Measurements from ENCODE around the gene NAGA.
A peak's percentile ranks its signal among the peaks of the same experiment; 100 is the strongest.
"Not testable (repeated sequence)": the region's sequence is repeated elsewhere in the genome, so short reads cannot be mapped to it uniquely, and the experiment has no call there.

Gene NAGA

DNA sequence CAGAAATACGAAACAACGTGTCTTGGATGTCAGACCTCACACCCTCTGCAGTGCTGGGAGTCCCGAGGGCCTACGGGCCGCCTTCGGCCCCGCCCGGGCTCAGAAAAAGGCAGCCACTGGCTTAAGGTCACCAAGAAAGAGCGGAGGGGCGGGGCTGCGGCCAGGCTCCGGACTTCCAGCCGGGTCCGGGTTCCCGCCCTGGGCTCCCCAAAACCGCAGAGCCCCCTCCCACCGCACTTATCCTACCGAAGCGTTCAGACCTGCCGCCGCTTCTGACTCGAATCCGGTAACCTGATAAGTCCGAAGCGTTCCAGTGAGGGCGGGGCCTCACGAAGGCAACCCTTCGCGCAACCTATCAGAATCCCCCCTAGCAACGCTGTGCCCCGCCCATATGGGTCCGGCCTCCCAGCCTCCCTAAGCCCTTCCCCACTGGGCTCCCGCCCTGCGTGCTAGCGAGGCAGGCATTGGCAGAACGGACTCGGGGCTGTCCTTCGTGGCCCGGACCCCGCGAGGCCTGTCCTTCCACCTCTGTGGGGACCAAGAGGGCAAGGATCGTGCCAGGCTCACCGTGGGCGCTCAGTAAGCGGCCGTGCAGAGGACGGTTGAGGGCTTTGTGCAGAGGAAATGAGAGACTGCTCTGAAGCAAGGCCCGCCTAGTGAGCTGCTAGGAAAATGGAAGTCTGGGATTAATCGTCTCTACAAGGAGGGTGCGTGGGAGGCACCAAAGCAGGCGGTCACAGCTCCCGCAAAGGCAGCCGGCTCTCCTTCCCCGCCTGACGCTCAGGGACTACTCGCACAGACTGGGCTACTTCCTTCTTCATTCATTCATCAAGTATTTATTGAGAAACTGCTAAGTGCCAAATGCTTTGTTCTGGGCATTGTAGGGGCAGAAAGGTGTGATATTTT lies at the start of gene NAGA:
Gene NAGA, minus strand, starts transcription at position 296 of the 906 bp plus-strand sequence. CDS start 515 bp downstream, outside the sequence.
- DNase-seq (ENCODE audit: low read depth, low spot score), result peak; percentile 86

DNA sequence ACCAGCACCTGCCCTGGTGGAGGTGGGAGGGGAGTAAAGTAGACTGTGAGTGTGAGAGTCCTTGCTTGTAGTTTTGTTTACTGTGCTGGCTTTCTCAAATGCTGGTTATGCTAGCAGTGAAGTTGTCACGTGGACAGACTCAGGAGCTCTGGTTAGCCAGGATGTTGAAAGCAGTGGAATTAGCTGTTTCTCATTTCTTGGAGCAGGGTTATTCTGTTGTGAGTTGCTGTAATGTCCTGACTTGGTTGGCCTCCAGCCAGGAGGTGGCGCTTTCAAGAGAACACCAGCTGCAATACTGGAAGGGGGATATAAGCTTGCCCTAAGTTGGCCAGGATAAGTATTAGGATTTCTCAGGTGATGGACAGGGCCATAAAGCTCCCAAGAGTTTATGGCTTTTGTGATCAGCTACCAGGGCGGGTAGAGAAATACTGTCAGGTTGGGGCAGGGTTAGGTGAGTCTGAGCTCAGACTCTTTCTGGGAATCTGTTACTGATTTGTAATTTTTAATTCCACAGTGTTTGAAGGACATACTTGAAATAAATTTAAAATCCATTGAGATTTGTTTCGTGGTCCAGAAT lies 46.3 kb upstream of the NAGA start:
- DNase-seq (ENCODE audit: low read depth, low spot score), result no peak

DNA sequence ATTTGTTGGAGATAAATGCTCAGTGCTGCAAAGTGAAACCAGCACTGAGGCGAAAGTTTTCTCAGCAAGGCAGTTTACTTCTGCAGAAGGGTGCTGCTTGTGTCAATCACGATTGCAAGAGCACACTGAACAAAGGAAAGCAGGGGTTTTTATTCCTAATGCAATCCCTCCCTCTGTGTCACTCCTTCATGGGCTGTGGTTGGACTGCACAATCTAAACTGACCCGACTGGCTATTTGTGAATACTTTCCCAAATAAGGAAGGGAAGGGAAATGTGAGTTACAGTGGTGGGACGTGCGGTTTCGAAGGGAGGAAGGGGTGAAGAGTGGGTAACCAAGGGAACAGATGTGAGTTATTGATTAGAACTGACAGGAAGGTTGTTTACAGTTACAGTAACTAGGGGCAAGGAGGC lies 44.8 kb upstream of the NAGA start:
- not testable (repeated sequence) for DNase-seq (ENCODE audit: low read depth, low spot score)

DNA sequence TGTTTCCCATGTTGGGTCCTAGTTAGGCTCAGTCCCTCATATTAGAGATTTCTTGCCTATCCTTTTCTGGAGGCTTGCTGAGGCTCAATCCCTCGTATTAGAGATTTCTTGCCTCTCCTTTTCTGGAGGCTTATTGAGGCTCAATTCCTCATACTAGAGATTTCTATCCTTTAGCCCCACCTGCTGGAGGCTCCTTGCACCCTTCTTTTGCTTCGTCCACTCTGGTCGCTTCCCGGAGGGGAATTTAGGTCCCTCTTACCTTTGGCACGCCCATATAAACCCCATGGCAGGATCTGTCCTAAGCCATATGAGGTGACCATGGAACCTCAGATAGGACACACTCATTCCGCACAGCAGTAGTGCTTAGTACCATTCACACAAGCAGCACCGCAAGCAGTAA lies 44.1 kb upstream of the NAGA start:
- no peak for DNase-seq (ENCODE audit: low read depth, low spot score)

DNA sequence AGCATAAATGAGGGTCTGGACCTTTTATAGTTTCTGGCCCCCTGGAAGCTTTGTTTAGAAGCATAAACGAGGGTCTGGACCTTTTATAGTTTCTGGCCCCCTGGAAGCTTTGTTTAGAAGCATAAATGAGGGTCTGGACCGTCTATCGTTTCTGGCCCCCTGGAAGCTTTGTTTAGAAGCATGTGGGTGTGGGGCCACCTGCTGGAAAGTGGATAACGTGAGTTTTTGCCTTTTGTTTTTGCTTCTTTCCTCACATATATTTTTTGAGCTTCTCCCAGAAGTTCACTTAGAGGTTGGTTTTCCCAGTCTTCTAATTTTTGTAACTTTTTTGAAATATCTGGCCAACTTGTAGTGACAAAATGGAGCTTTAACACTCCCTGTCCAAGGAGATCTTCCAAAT lies 42.2 kb upstream of the NAGA start:
- DNase-seq (ENCODE audit: low read depth, low spot score), result not testable (repeated sequence)

DNA sequence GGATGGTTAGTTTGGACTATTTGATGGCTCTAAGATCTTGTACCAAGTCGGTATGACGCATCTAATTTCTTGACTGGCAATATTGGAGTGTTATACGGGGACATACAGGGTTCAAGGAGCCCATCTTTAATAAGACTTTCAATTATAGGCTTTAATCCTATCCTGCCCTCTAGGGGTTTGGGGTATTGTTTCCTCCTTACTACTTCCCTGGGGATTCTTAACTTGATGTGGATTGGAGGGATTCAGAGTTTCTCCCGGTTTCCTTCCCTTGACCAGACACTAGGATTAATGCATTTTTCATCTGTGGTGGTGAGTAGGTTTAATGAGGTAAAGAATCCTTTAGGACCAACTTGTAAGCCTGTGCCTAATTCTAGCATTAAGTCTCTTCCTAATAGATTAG lies 41.2 kb upstream of the NAGA start:
- DNase-seq (ENCODE audit: low read depth, low spot score), result no peak

DNA sequence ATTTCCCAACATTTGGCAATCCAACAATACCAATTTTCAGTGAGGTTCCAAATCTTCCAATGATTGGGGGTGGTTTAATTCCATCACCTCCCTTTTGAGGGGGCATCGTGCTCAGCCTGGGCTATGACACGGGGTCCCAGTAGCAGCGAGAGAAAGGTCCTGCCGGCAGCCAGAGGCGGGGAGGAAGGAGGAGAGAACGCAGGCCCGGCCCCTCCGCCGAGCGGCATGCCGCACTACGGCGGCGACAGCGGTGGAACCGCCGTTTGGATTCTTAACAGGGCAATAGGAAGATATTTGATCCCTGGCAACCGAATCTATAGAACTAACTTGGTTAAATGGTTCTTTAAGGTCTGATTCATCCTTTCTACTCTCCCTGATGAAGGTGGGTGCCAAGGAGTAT lies 38.2 kb upstream of the NAGA start:
- DNase-seq (ENCODE audit: low read depth, low spot score), result no peak

DNA sequence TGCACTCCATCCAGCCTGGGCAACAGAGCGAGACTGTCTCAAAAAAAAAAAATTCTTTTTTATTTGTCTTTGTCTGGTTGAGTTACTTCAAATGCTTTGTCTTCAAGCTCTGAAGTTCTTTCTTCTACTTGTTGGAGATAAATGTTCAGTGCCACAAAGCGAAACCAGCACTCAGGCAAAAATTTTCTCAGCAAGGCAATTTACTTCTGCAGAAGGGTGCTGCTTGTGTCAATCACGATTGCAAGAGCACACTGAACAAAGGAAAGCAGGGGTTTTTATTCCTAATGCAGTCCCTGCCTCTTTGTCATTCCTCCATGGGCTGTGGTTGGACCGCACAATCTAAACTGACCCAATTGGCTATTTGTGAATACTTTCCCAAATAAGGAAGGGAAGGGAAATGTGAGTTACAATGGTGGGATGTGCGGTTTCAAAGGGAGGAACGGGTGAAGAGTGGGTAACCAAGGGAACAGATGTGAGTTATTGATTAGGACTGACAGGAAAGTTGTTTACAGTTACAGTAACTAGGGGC lies 33.8 kb upstream of the NAGA start:
- not testable (repeated sequence) for DNase-seq (ENCODE audit: low read depth, low spot score)

DNA sequence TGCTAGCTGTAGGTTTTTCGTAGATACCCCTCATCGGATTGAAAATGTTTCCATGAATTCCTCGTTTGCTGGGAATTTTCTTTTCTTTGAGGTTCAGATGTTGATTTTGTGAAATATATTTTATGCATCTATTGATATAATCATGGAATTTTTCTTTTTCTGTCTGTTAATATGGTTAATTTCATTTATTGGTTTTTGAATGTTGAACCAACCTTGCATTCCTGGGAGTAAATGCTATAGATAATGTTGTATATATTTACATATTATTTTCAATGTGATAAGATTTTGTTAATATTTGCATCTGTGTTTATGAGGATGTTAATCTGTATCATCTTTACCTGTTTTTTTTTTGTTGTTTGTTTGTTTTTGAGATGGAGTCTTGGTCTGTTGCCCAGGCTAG lies 30.6 kb upstream of the NAGA start:
- DNase-seq (ENCODE audit: low read depth, low spot score), result no peak

DNA sequence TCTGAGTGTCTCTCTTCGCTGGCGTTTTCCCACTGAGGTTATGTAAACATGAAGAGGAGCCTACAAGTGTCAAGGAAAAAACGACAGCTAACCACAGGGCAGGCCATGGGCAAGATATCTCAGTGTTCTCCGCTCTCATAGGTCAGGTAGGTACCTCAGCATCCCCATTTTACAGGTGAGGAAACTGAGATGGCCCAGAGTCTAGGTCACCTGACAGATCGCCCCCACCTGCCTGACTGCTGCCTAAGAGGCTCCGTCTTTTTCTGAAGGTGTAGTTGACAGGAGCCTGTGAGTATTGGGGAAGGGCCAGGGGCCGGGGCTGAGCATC lies 20.8 kb upstream of the NAGA start:
- no peak for DNase-seq (ENCODE audit: low read depth, low spot score)

DNA sequence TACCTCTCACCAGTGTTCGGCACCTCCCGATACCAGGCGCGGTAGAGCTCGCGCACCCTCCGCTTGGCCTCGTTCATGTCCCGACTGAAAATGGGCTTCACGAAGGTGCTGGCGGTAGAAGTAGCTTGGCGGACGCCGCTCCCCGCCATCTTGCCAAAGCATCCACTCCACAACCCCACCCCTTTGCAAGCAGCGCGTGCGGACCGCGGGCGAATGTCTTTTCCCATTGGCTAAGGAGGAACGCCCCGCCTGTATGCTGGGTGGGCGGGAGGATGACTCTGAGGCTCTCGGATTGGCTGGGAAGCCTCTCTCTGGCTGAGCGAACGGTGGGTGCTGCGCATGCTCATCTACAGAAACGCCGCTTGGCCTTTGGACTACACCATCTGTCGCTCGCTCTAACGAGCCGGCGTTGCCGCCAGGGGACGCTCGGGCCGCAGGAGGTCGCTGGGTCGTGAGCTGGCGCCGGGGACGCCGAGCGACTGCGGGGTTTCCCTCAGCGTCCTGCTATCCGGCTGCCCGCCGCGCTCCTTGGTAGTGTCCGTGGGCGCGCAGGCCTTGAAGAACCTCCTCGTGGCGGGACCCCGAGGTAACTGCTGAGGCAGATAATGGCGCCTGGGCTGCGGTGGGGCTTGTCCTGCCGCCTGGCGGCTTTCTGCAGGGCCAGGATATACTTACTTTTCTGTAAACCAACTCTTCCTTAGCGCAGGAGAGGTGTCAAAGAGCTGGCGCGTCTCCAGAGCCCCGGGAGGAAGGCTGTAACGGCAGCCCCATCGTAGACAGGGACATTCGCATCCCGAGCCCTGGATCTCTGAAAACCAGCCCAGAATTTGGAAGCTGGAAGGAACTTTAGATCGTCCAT lies 20.2 kb upstream of the NAGA start, which contains the start of gene NDUFA6:
Gene NDUFA6, minus strand, starts transcription at position 177 of the 859 bp plus-strand sequence. Its CDS starts 28 bp downstream, at position 149.
- DNase-seq (ENCODE audit: low read depth, low spot score), result peak; percentile 97

DNA sequence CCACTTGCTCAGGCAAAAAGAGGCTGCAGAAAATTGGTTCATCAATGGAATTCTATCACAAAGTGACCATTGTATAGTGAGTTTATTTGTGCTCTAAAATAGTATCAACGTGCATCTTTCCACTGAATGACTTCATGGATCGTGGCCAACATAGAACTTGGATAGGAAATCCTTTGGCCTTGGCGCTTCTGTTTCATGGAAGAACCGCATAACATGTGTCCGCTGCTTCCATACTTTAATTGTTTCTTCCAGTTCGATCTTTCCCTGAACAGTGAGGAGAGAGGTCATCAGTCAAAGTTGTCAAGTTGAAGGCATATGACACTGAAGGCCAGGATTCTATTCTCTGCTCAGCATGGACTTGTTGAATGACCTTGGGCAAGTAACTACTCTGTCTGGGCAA lies 15.4 kb upstream of the NAGA start:
- no peak for DNase-seq (ENCODE audit: low read depth, low spot score)

DNA sequence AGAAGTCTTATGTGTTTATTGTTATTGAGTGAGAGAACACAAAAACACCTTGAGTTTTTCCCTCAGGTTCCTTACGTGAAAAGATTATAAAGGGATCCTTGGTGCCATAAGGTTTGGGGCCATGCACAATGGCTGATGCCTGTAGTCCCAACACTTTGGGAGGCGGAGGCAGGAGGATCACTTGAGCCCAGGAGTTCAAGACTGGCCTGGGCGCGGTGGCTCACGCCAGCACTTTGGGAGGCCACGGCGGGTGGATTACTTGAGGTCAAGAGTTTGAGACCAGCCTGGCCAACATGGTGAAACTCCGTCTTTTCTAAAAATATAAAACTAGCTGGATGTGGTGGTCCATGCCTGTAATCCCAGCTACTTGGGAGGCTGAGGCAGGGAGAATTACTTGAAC lies 14.3 kb upstream of the NAGA start:
- no peak for DNase-seq (ENCODE audit: low read depth, low spot score)

DNA sequence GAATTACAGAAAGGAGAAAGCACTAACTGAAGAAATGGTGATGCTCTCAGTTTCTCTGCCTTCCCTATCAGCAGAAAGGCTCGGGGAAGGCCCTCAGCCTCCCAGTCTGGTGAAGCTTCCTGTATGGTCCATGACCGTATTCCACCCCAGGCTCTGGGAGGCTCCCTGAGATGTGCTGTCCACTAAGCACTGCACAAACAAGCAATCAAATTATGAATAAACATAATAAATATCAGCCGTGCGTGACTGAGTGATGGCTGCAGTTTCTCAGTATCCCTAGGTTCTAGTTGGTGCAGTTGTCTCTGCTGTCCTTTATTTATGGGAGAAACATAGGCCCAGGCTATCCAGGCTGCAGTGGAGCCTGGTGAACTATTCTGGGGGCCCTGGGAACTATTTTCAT lies 12.5 kb upstream of the NAGA start:
- DNase-seq (ENCODE audit: low read depth, low spot score), result no peak

DNA sequence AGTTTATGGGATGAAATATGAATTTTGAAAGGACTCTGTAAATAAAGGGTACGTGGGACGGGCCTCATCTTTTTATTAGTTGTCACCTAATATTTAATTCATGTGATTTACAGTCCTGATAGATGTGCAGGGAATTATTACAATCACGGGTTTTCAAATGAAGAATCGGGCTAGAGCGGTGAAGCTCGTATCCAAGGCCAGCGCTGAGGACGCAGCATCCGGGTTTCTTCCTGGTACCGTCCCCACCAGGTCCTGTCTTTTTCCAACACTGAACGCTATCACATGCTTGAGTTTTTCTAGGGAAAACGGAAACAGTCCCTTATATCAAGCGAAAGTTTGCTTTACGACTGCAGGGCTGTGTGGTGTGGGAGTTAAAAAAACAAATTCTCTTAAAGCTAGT lies 9.7 kb upstream of the NAGA start:
- DNase-seq (ENCODE audit: low read depth, low spot score), result no peak

DNA sequence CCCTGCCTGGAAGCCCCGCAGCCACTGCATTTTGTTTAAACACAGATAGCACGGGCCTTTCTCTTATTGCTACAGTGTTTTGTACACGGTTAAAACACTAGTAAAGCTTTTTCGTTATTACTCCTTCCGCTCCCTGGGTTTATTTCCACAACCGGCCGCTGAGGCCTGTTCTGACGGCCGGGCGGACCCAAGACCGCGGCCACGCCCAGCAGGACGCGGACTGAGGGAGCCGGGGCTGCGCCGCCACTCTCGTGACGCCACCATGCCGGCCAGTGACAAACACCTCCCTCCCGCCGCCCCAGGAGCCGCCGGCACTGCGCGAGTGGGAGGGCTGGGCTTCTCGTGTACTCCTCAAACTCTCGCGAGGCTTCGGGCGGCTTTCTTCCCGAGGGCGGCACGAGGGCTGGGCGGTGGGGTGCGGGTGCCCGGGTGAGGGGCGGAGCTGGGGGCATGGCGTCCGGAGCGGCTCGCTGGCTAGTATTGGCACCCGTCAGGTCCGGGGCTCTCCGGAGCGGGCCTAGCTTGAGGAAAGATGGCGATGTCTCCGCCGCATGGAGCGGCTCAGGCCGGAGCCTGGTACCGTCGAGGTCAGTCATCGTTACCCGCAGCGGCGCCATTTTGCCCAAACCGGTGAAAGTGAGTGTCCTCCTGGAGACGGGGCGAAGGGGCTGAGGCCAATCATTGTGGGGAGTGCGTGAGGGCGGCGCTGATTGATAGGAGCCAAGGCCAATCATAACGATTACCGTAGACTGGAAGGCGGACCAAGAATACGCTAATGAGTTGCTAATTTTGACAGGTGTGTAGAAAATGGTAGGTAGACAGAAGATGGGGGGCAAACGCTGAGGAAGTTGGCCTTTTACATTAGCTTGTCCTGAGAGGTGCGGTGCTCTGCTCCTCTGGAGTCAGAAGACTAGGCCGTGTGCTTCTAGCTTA lies 9.0 kb upstream of the NAGA start, which contains the start of gene SMDT1:
Gene SMDT1, plus strand, starts transcription at position 382 of the 933 bp plus-strand sequence. Its CDS starts 69 bp downstream, at position 451.
- peak; percentile 95 for DNase-seq (ENCODE audit: low read depth, low spot score)

DNA sequence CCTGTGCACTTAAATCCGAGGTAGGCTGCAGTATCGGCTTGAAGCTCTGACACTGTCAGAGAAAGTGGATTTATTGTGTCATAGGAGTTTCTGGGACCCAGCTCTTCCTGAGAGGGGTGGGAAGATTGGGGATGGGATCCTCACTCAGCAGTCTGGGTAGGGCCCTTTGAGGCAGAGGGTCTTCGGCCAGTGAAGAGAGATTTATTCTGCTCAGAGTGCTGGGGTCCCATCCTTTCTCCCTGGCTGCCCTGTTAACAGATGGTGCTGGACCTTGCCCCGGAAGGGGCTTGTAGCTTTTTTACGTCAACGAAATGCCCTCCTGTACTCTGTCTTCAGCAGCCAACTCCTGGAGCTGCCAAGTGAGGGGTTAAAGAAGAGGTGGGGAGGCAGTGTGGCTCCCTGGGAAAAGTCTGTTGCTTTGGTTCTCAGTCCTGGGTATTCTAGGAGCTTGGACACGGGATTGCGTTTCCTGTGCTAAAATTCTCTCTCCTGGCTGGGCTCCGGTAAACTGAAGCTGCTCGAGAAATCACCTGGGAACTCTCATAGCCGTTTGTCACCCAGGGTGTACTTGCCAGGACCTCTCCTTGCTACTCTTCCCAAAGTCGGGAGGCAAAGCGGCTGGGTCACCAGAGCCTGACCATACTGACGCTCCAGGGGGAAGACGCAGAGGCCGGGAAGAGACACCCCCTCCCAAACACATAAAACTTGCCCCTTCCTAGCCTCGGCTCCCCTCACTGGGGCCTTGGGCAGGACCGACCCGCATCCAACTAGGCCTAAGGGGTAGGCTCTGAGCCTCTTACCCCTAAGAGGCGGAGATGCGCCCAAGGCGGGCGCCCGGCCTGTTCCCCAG lies 8.1 kb upstream of the NAGA start:
- no peak for DNase-seq (ENCODE audit: low read depth, low spot score)

DNA sequence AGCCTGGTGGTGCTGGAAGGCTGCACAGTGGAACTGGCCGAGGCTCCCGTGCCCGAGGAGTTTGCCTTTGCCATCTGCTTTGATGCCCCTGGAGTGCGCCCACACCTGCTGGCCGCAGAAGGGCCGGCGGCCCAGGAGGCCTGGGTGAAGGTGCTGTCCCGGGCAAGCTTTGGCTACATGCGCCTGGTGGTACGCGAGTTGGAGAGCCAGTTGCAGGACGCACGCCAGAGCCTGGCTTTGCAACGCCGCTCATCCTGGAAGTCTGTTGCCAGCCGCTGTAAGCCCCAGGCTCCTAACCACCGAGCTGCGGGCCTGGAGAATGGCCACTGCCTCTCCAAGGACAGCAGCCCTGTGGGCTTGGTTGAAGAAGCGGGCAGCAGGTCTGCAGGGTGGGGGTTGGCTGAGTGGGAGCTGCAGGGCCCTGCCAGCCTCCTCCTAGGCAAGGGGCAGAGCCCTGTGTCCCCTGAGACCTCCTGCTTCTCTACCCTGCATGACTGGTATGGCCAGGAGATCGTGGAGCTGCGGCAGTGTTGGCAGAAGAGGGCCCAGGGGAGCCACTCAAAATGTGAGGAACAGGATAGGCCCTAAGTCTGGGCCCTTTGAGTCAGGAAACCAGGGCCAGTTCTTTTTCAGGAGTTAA lies 7.0 kb upstream of the NAGA start:
- DNase-seq (ENCODE audit: low read depth, low spot score), result no peak

DNA sequence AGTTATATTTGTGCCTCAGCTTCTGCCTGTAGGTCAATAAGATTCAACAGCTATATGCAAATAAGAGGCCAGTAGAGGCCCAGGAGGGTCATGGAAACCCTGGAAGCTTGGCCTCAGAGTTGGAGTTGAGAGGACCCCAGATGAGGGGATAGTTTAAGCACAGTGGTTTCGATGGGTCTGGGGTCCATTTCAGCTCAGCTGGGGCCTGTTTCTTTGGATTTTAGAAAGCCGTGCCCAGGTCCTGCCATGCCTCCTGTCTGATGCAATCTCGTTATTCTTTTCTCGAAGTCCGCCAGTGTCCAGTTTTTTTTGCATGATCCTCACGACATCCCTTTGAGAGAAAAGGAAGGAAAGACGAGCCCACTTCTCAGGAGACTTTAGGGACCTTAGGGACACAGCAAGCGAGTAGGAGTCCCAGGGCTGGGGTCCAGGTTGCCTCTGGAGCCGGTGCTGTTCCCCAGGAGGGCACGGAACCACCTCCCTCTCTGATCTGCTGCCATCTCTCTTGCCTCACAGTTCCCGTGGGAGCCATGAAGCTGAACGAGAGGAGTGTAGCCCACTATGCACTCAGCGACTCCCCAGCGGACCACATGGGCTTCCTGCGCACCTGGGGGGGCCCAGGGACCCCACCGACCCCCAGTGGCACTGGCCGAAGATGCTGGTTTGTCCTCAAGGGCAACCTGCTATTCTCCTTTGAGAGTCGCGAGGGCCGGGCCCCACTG lies 6.3 kb upstream of the NAGA start:
- no peak for DNase-seq (ENCODE audit: low read depth, low spot score)
